IMR-90 (cell line): ENCODE results near the gene HDDC2.

Experiments used
- BHLHE40 ChIP-seq: fragments of 150-350 bp; IDR thresholded peaks from 2 replicates; pipeline ENCODE4 v1.6.1; 2016; ENCODE audit warnings: mild to moderate bottlenecking, low read depth, low read length
- CEBPB ChIP-seq: IDR thresholded peaks from 2 replicates; pipeline ENCODE4 v1.6.1; 2012; ENCODE audit warnings: low read depth, low read length, improper control_type of control experiment
- FOS ChIP-seq: fragments of 150-350 bp; IDR thresholded peaks from 2 replicates; pipeline ENCODE4 v1.6.1; 2016; ENCODE audit warnings: low read depth, low read length
- MXI1 ChIP-seq: IDR thresholded peaks from 2 replicates; pipeline ENCODE4 v1.6.1; 2012; ENCODE audit warnings: low read depth, mild to moderate bottlenecking, low read length, moderate library complexity, borderline replicate concordance
- NFE2L2 ChIP-seq: fragments of 150-350 bp; IDR thresholded peaks from 2 replicates; pipeline ENCODE4 v1.6.1; 2016; ENCODE audit warnings: low read depth, mild to moderate bottlenecking, low read length
- RCOR1 ChIP-seq: IDR thresholded peaks from 2 replicates; pipeline ENCODE4 v1.6.1; 2012; ENCODE audit warnings: mild to moderate bottlenecking, low read length, improper control_type of control experiment; ENCODE audit not compliant: insufficient replicate concordance
- SMC3 ChIP-seq: fragments of 150-350 bp; IDR thresholded peaks from 2 replicates; pipeline ENCODE4 v1.6.1; 2016; ENCODE audit warnings: low read depth, mild to moderate bottlenecking, antibody characterized with exemption, low read length, moderate library complexity
- TF ChIP-seq, protein P1 (sequence below): conservative IDR thresholded peaks from 2 replicates; pipeline ENCODE4 v1.5.1; 2012; ENCODE audit warnings: mild to moderate bottlenecking, low read depth, low read length, improper control_type of control experiment

DNA sequence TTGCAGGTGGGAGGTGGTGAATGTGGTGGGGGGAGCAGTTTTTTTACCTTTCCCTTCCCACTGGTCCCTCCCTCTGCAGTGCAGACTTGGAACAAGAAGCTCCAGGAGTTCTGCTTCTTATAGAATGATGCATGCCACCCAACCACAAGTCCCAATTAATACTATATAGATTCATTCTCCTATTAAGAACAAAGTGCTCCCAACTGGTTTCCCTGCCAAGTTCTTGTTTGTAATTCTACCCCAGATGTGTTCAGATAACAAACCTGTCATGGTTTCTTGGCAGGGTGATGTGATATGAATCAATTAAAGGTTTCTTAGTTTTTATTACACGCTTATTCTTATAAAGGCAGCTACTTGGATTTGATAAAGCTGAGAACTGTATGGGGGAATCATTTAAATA is 23.9 kb downstream of the HDDC2 start:
- TF ChIP-seq, protein P1, sequence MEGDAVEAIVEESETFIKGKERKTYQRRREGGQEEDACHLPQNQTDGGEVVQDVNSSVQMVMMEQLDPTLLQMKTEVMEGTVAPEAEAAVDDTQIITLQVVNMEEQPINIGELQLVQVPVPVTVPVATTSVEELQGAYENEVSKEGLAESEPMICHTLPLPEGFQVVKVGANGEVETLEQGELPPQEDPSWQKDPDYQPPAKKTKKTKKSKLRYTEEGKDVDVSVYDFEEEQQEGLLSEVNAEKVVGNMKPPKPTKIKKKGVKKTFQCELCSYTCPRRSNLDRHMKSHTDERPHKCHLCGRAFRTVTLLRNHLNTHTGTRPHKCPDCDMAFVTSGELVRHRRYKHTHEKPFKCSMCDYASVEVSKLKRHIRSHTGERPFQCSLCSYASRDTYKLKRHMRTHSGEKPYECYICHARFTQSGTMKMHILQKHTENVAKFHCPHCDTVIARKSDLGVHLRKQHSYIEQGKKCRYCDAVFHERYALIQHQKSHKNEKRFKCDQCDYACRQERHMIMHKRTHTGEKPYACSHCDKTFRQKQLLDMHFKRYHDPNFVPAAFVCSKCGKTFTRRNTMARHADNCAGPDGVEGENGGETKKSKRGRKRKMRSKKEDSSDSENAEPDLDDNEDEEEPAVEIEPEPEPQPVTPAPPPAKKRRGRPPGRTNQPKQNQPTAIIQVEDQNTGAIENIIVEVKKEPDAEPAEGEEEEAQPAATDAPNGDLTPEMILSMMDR, result no peak
- TF ChIP-seq MXI1, result no peak
- TF ChIP-seq SMC3, result no peak
- no peak for TF ChIP-seq BHLHE40
- no peak for TF ChIP-seq NFE2L2
- no peak for TF ChIP-seq RCOR1
- no peak for TF ChIP-seq FOS
- TF ChIP-seq CEBPB, result no peak
